CD4-positive, alpha-beta T cell treated with Interleukin-10 for 1 hour (primary cell): Measurements from ENCODE around the gene KIF5B.
"Not testable (repeated sequence)": the region's sequence is repeated elsewhere in the genome, so short reads cannot be mapped to it uniquely, and the experiment has no call there.

Source experiments
- DNase-seq: peaks from one replicate; pipeline ENCODE4 v3.0.0-alpha.2; 2020

The KIF5B gene

GRCh38 chr10:32056136-32057035 lies at the start of gene KIF5B:
KIF5B (minus strand) TSS chr10:32056425; CDS start chr10:32055973, 452 bp downstream.
- DNase-seq = peak; percentile 88

- no peak for DNase-seq
These were observed 49.7 kb upstream of the KIF5B start for GRCh38 chr10:32105782-32106382.

DNA sequence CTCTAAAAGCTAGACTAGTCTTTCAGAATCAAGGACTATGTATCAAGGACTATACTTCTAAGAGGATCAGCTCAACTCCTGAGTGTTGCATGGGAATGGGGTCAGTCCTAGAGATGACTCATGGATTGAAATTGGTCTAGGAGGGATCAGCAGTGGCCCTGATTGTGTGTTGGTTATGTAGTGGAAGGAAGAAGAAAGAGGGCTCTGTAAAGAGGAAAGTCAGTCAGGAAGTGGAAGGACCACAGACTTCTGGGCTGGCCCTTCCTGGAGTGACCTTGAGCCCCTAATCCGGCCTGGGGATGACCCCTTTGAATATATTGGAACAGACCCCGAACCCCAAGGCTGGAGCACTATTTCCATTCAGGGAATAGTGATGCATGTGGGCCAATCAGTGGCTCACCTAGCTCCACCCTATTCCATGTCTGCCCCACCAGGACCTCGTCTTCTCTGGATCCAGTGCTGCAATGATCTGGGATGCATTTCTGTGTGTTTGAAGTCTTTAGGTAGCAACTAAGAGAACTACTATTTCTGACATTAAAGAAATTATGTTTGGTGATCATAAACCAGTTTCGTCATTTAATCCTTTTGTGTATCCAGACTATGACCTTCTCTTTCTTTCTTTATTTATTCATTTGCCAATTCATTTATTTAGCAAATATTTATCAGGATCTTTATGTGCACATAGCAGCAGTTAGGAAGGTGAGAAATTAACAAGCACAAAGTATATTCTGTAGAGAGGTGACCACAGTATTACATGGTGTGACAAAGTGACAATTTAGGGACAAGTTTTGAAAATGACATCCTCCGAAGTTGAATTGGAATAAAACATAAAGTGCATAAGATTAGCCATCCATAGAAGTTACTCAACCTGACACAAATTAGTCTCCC lies 48.6 kb upstream of the KIF5B start:
- DNase-seq = no peak

- DNase-seq = no peak
These were observed 48.0 kb upstream of the KIF5B start for GRCh38 chr10:32104181-32104580.

- no peak for DNase-seq
These were observed 47.5 kb upstream of the KIF5B start for GRCh38 chr10:32103721-32104120.

DNA sequence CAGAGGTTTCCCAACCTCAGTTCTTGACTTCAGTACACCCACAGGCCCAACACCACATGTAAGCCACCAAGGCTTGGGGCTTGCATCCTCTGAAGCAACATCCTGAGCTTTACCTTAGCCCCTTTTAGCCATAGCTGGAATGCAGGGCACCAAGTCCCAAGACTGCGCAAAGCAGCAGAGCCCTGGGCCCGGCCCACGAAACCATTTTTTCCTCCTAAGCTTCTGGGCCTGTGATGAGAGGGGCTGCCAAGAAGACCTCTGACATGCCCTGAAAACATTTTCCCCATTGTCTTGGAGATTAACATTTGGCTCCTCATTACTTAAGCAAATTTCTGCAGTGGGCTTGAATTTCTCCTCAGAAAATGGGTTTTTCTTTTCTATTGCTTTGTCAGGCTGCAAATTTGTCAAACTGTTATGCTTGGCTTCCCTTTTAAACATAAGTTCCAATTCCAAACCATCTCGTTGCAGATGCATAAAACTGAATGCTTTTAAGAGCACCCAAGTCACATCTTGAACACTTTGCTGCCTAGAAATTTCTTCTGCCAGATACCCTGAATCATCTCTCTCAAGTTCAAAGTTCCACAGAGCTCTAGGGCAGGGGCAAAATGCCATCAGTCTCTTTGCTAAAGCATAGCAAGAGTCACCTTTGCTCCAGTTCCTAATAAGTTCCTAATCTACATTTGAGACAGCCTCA lies 42.5 kb upstream of the KIF5B start:
- not testable (repeated sequence) for DNase-seq

DNA sequence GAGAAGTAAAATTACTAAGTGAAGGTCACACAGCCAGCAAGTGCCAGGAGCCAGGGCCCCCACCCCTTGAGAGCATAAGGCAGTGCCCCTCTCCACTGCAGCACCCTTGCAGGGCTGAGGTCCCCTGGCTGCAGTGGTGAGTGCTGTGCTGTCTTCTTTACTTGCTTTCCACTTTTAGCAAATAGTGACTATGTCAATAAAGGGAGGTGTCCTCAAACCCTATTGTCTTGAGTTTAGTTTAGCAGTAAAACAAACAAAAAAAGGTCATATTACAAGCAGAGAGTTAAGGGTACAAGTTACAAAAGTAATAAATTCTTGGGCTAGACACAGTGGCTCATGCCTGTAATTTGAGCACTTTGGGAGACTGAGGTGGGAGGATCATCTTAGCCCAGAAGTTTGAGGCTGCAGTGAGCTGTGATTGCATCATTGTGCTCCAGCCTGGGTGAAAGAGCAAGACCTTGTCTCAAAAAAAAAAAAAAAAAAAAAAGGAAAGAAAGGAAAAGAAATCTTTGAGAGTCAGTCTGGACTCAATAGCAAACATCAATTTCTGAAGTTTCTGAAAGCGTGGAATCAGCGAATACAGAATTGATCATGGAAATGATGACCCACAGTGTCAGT lies 39.0 kb upstream of the KIF5B start:
- no peak for DNase-seq

DNA sequence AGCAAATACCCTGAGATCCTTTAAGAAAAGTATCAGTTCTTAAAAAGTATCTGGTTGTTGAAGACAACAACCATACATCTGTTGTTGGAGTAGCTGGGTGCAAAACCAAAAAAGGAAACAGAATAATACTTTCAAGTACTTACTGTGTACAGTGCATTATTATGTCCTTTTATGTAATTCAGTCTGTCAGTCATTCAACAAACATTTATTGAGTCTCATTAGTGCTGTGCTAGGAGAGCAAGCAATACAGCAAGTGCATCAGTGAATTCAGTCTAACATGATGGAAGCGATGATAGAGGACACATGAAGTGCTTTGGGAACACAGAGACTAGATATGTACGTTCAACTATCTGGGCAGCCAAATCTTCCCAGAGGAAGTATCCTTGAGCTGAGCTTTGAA lies 37.4 kb upstream of the KIF5B start:
- DNase-seq = no peak

DNA sequence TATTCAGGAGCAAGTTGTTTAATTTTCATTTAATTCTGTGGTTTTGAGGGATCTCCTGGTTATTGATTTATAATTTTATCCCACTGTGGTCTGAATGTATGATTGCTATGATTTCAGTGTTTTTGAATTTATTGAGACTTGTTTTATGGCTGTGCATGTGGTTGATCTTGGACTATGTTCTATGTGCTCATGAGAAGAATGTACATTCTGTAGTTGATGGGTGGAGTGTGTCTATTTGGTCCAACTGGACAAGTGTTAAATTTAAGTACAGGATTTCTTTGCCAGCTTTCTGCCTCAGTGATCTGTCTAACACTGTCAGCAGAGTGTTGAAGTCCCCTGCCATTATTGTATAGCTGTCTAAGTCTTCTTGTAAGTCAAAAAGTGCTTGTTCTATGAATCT lies 34.8 kb upstream of the KIF5B start:
- no peak for DNase-seq

GRCh38 chr10:32084185-32084851 lies 28.1 kb upstream of the KIF5B start:
- no peak for DNase-seq

- DNase-seq = no peak
These were observed 21.8 kb upstream of the KIF5B start for GRCh38 chr10:32077896-32078485.

DNA sequence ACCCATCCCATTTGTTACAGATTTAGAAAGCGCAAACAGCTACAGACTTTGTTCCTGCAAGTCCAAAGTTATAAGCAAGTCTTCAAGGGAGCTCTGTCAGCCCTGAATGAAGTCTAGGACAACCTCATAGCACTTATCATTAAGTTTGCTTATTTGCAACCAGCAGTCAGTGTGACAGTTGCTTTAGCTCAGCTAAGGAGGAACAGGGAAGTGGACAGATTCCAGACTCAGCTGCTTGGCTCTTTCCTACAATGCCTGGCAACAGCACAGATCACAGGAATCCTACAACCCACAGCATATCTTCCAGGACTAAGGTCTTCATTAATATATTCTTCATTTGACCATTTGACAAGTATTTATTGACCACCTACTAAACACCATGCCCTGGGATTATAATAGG lies 17.4 kb upstream of the KIF5B start:
- DNase-seq = no peak

DNA sequence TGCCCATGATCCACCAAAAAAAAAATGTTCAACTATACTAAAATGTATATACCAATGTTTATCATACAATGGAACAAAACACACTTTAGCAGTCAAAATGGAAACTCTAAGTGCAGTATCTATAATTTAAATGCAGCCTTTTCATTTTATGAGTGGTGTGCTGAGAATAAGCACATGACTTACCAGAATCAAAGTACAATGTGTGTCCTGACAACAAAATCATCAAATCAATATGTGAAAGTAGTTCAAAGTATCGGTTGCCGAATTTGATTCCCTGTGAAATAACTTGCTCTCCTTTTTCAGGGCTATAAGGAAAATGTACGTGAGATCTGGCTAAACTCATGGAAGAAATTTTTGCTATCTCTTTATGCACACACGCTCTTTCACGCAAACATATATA lies 16.9 kb upstream of the KIF5B start:
- no peak for DNase-seq

- DNase-seq = no peak
These were observed 16.0 kb upstream of the KIF5B start for GRCh38 chr10:32072025-32072800.

DNA sequence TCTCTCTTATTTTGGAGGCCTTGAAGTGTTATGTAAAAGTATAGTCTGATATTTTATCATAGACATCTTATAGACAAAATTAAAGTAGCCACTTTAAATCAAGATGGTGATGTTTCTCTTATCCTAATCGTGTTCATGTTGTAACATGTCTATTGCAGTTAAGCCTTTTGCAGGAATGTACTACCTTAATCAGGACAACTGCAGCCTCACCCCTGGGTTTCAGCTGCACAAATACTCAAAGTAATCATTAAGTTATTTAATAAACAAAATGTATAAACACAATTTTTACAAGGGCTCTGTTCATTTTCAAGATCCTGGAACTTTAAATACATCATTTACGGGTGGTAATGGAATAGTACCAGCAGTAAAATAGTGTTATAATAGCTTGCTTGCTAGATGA lies 14.4 kb upstream of the KIF5B start:
- DNase-seq = no peak

GRCh38 chr10:32068569-32068968 lies 12.3 kb upstream of the KIF5B start:
- no peak for DNase-seq

- DNase-seq = not testable (repeated sequence)
These were observed 11.7 kb upstream of the KIF5B start for GRCh38 chr10:32067931-32068330.

- no peak for DNase-seq
These were observed 9.6 kb upstream of the KIF5B start for GRCh38 chr10:32065856-32066255.

DNA sequence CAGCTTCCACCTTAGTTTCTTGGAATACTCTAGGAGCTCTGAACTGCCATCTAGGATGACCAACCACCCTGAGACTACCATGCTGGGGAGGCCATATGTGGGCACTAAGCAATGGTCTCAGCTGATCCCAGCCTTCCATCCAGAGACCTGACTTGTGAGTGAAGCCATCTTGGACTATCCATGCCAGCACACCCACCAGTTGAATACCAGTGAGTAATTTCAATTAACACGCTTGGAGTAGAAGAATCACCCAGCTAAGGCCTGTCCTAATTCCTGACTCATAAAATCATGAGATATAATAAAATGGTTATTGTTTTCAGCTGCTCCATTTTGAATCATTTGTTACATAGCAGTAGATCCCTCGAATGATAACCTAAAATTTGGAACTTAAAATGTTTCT lies 5.2 kb upstream of the KIF5B start:
- DNase-seq = no peak

DNA sequence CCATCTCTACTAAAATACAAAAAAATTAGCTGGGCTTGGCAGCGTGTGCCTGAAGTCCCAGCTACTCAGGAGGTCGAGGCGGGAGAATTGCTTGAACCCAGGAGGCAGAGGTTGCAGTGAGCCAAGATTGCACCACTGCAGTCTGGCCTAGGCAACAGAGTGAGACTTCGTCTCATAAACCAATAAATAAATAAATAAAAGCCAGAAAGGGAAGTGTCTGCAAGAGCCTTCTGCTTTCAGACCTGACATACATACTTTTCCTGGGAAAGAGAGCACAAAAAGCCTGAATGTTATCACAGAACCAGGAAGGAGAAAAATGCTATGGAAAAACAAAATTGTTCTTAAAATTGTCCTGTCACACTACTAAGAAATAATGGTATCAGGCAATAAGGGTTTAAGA lies 4.1 kb upstream of the KIF5B start:
- no peak for DNase-seq

GRCh38 chr10:32059472-32059871 lies 3.2 kb upstream of the KIF5B start:
- no peak for DNase-seq
